Measurements from ENCODE around the gene SCAMP5.

DNA sequence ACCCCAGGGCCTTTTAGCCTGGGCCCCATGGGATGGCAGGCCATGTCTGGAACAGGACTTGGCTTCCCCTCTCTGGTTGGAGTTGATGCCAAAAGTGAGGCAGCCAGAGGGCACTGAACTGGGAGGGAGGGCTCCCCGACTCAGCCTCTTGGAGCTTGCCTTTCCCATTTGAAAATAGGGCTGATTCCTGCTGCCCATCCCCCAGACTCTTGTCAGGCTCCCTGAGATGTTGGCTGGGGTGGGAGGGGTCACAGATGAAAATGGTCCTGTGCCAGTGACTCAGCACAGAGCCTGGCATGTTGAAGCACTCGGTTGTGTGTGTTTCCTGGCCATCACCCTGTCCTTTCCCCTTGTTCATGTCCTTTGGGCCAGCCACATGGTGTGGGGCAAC lies 34.7 kb downstream of the SCAMP5 start:
- TF ChIP-seq CTCF (IDR thresholded peaks at IDR 0.05) (no peak), POLR2A (IDR thresholded peaks at IDR 0.05) (no peak)

Data from body of pancreas (tissue), 4 donors.